ENCODE measurements around the gene GALNTL6. TPM values are rescaled to one million over a fixed set of nuclear protein-coding genes. Genes with fewer than 3 reads are reported as not detected.
A peak's percentile ranks its signal among the peaks of the same experiment; 100 is the strongest.

GALNTL6 gene
- total and polyA plus RNA-seq, 9 of the 15 experiments (the other 6 are each of a cell fraction or from before 2014, with no cell fraction given), result 0.18 to 0.50 (median 0.29) TPM

DNA sequence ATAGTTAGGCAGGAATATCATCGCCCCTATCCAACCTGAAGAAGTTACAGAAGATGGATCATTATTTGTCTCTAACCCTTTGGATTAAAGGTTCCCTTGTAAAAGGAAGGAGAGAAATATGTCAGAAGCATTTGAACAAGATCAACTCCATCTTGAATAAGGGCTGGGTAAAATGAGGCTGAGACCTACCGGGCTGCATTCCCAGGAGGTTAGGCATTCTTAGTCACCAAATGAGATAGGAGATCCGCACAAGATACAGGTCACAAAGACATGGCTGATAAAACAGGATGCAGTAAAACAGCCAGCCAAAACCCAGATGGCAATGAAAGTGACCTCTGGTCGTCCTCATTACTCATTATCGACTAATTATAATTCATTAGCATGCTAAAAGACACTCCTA, 148.9 kb downstream of the GALNTL6 start (continued):
- TF ChIP-seq, protein P1, sequence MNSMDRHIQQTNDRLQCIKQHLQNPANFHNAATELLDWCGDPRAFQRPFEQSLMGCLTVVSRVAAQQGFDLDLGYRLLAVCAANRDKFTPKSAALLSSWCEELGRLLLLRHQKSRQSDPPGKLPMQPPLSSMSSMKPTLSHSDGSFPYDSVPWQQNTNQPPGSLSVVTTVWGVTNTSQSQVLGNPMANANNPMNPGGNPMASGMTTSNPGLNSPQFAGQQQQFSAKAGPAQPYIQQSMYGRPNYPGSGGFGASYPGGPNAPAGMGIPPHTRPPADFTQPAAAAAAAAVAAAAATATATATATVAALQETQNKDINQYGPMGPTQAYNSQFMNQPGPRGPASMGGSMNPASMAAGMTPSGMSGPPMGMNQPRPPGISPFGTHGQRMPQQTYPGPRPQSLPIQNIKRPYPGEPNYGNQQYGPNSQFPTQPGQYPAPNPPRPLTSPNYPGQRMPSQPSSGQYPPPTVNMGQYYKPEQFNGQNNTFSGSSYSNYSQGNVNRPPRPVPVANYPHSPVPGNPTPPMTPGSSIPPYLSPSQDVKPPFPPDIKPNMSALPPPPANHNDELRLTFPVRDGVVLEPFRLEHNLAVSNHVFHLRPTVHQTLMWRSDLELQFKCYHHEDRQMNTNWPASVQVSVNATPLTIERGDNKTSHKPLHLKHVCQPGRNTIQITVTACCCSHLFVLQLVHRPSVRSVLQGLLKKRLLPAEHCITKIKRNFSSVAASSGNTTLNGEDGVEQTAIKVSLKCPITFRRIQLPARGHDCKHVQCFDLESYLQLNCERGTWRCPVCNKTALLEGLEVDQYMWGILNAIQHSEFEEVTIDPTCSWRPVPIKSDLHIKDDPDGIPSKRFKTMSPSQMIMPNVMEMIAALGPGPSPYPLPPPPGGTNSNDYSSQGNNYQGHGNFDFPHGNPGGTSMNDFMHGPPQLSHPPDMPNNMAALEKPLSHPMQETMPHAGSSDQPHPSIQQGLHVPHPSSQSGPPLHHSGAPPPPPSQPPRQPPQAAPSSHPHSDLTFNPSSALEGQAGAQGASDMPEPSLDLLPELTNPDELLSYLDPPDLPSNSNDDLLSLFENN (IDR thresholded peaks at IDR 0.05; ENCODE audit: low read depth in 2 of 2, low read length in 2 of 2), result no peak
- TF ChIP-seq RBBP5 (IDR thresholded peaks at IDR 0.05; ENCODE audit: borderline replicate concordance, insufficient read depth, low read length, poor library complexity, severe bottlenecking) (no peak), HNRNPH1 (optimal IDR thresholded peaks at IDR 0.05; ENCODE audit: low read depth, low read length) (no peak), SREBF2 (CRISPR knock-in tag; IDR thresholded peaks at IDR 0.05) (no peak), ILK (tag; IDR thresholded peaks at IDR 0.05; ENCODE audit: borderline replicate concordance, low read depth) (0 out of 2 replicates have a peak, but pooled peaks have one; percentile 55)
- TF ChIP-seq, protein P2, sequence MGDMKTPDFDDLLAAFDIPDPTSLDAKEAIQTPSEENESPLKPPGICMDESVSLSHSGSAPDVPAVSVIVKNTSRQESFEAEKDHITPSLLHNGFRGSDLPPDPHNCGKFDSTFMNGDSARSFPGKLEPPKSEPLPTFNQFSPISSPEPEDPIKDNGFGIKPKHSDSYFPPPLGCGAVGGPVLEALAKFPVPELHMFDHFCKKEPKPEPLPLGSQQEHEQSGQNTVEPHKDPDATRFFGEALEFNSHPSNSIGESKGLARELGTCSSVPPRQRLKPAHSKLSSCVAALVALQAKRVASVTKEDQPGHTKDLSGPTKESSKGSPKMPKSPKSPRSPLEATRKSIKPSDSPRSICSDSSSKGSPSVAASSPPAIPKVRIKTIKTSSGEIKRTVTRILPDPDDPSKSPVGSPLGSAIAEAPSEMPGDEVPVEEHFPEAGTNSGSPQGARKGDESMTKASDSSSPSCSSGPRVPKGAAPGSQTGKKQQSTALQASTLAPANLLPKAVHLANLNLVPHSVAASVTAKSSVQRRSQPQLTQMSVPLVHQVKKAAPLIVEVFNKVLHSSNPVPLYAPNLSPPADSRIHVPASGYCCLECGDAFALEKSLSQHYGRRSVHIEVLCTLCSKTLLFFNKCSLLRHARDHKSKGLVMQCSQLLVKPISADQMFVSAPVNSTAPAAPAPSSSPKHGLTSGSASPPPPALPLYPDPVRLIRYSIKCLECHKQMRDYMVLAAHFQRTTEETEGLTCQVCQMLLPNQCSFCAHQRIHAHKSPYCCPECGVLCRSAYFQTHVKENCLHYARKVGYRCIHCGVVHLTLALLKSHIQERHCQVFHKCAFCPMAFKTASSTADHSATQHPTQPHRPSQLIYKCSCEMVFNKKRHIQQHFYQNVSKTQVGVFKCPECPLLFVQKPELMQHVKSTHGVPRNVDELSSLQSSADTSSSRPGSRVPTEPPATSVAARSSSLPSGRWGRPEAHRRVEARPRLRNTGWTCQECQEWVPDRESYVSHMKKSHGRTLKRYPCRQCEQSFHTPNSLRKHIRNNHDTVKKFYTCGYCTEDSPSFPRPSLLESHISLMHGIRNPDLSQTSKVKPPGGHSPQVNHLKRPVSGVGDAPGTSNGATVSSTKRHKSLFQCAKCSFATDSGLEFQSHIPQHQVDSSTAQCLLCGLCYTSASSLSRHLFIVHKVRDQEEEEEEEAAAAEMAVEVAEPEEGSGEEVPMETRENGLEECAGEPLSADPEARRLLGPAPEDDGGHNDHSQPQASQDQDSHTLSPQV (IDR thresholded peaks at IDR 0.05), result peak; percentile 57

Data from K562 (cell line).